Lung microvascular endothelial cell (primary cell): ENCODE results near the gene MRPL23. TPM values are rescaled to one million over a fixed set of nuclear protein-coding genes. Genes with fewer than 3 reads are reported as not detected.

ENCODE experiments used
- DNase-seq, 2 donors: peaks; one replicate each; pipeline versions ENCODE4 v3.0.0 to v3.0.0-alpha.2; 2010; ENCODE audit warnings: low read depth in 2 of 2
- total RNA-seq: library from RNA; depleted of rRNA; stranded (reverse); fragments of >200 nt; gene quantifications from 2 replicates; pipeline ENCODE4 v1.2.1, GENCODE V29; 2014

The MRPL23 gene
- total RNA-seq, 1 donor from 2014 or later = 77.6 TPM

- no peak for DNase-seq
Measured at GRCh38 chr11:1989953-1990352, 42.8 kb downstream of the MRPL23 start.

- DNase-seq = no peak
Measured at GRCh38 chr11:1990872-1991578, 43.9 kb downstream of the MRPL23 start.

- DNase-seq = no peak
Measured at GRCh38 chr11:1992111-1992510, 45.0 kb downstream of the MRPL23 start.

GRCh38 chr11:1994121-1994520 lies 47.0 kb downstream of the MRPL23 start:
- no peak for DNase-seq

- DNase-seq = no peak
Measured at GRCh38 chr11:1997755-1998154, 50.6 kb downstream of the MRPL23 start, which contains the start of gene H19. Gene H19, minus strand, starts transcription at chr11:1997842.

GRCh38 chr11:1998290-1998689 lies 51.2 kb downstream of the MRPL23 start:
- DNase-seq = no peak

- no peak for DNase-seq
Measured at GRCh38 chr11:1998861-1999260, 51.7 kb downstream of the MRPL23 start.

- DNase-seq = no peak
Measured at GRCh38 chr11:2002042-2002776, 55.1 kb downstream of the MRPL23 start.

GRCh38 chr11:2002807-2003206 lies 55.7 kb downstream of the MRPL23 start:
- no peak for DNase-seq

- no peak for DNase-seq
Measured at GRCh38 chr11:2004466-2004865, 57.3 kb downstream of the MRPL23 start.

Other genes starting within 250 kb of the MRPL23 start
- 0.44 and 1.2 TPM in 2 replicates for gene IFITM10, start 196.7 kb upstream of the MRPL23 start, total RNA-seq
- 158 and 532 TPM in 2 replicates for gene CTSD, start 183.4 kb upstream of the MRPL23 start, total RNA-seq
- not detected in 2 replicates for gene SYT8, start 112.3 kb upstream of the MRPL23 start, total RNA-seq
- not detected in 2 replicates for gene TNNI2, start 108.4 kb upstream of the MRPL23 start, total RNA-seq
- under 0.01 TPM in 1 of 2 replicates, not detected in the other for gene LSP1, start 94.2 kb upstream of the MRPL23 start, total RNA-seq
- not detected in 2 replicates for gene PRR33, start 55.4 kb upstream of the MRPL23 start, total RNA-seq
- gene TNNT3, start 27.6 kb upstream of the MRPL23 start, total RNA-seq = not detected in 2 replicates
- gene H19, start 50.5 kb downstream of the MRPL23 start, total RNA-seq = 20.0 and 53.6 TPM in 2 replicates
- 4.6 and 6.7 TPM in 2 replicates for gene IGF2, start 192.1 kb downstream of the MRPL23 start, total RNA-seq
- not detected in 2 replicates for gene INS, start 213.9 kb downstream of the MRPL23 start, total RNA-seq
- gene TH, start 224.5 kb downstream of the MRPL23 start, total RNA-seq = under 0.01 TPM in 1 of 2 replicates, not detected in the other